ENCODE data around the gene GABRG3.
"Not testable (repeated sequence)": the region's sequence is repeated elsewhere in the genome, so short reads cannot be mapped to it uniquely, and the experiment has no call there.

Gene GABRG3

DNA sequence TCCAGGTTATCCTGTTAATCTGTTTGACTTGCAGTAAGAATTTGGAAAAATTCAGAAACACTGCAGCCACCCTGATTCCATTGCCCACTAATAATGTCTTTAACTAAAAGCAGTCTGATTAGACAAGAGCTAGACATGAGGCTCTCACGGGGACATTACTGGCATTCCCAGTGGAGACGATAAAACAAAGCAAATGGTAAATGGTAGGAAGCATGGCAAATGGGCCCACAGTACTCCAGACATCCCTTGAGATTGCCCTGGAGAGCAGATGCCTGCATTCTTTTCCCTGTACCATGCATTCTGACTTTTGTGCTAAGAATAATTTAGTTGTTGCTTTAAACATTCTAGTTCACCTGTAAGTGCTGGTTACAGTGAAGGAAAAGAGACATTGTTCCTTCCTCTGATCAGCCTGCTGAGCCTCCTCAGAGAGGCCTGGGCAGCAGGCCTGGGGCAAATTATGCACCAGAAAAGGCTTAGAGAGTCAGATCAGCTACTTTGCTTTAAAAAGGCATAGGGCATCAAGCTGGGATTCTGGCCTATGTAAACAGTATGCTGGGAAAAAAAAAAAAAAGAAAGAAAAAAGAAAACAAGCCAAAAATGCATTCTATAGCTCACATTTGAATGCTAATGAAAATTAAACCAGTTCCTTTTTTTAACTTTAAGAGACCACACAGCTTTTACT, 204.6 kb downstream of the GABRG3 start:
- no peaks in the 10 kb centered on the region for H3K27me3 ChIP-seq (ENCODE audit: insufficient read depth, low read length)
- peaks cover 12% of the 10 kb centered on the region; the same call in 1 of the 2 replicates for H3K4me1 ChIP-seq (ENCODE audit: insufficient read depth, low read length)
- peaks cover 20% of the 10 kb centered on the region for H3K9me3 ChIP-seq (ENCODE audit: insufficient read depth, low read depth, low read length)
- no peak overlapping the region for H3K4me3 ChIP-seq (ENCODE audit: low read length)
- peak overlapping the region; percentile 82; the same call in 1 of the 2 replicates for H3K27ac ChIP-seq (ENCODE audit: low read depth, low read length)
- H3K9ac ChIP-seq (ENCODE audit: low read depth, low read length) = peak overlapping the region; percentile 44; the same call in 1 of the 2 replicates
- WGBS = 42% methylated on average over 2 of the region's 2 CpGs
- peaks cover 2% of the 10 kb centered on the region; the same call in 1 of the 2 replicates for H3K36me3 ChIP-seq (ENCODE audit: insufficient read depth, low read length)

DNA sequence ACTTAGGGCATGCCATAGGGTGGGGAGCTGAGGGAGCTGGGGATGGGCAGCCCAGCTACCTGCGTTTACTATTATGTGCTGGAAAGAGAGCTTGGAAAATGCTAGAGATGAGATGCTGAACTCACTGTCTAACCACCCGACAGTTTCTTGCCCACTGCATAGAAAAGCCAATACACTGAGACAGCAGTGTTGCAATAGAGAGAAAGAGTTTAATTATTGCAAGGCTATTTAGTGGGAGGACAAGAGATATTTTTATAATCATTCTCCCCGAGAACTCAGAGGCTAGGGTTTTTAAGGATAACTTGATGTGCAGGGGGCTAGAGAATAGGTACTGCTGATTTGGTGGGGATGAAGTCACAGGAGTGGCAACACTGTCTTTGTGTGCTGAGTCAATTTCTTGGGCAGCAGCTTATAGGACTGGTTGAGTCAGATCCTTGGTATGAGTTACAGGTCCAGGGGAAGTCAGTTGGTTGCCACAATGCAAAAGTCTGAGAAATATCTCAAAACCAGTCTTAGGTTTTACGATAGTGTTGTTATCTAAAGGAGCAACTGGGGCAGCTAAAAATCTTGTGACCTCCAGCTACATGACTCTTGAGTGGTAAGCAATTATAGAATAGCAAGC, 205.9 kb downstream of the GABRG3 start:
- Histone ChIP-seq H3K36me3 (ENCODE audit: insufficient read depth, low read length) (peaks cover 2% of the 10 kb centered on the region; the same call in 1 of the 2 replicates), H3K27me3 (ENCODE audit: insufficient read depth, low read length) (no peaks in the 10 kb centered on the region), H3K27ac (ENCODE audit: low read depth, low read length) (peak overlapping the region; percentile 83; the same call in 1 of the 2 replicates), H3K9ac (ENCODE audit: low read depth, low read length) (no peak overlapping the region), H3K4me1 (ENCODE audit: insufficient read depth, low read length) (peaks cover 12% of the 10 kb centered on the region; the same call in 1 of the 2 replicates), H3K9me3 (ENCODE audit: insufficient read depth, low read depth, low read length) (peaks cover 20% of the 10 kb centered on the region), H3K4me3 (ENCODE audit: low read length) (no peak overlapping the region; the same call in 1 of the 2 replicates)
- over 99% methylated on average over 4 of the region's 4 CpGs for WGBS

DNA sequence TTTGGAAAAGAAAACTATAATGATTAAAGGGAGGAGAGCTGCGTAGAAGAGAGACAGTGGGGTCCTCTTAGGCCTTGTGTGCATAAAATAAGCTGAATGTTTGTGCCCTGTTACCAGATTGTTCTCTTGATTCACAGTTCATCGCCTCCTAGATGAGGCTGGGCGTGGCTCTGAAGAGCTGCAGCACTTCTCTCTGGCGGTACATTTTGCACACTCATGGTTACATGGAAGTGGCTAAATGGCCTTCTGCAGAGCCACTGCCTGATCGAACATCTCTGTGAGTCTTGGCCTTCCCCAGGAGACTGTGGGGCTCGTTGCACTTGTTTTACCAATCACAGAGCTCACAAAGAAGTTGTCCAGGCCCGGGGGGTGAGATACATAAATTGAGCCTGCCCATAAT, 208.8 kb downstream of the GABRG3 start:
- H3K36me3 ChIP-seq (ENCODE audit: insufficient read depth, low read length) = peaks cover 2% of the 10 kb centered on the region; the same call in 1 of the 2 replicates
- no peak overlapping the region for H3K4me3 ChIP-seq (ENCODE audit: low read length)
- H3K9ac ChIP-seq (ENCODE audit: low read depth, low read length) = no peak overlapping the region
- H3K4me1 ChIP-seq (ENCODE audit: insufficient read depth, low read length) = peaks cover 16% of the 10 kb centered on the region; the same call in 1 of the 2 replicates
- no peak overlapping the region for H3K27ac ChIP-seq (ENCODE audit: low read depth, low read length)
- 88% methylated on average over 7 of the region's 7 CpGs for WGBS
- no peaks in the 10 kb centered on the region for H3K27me3 ChIP-seq (ENCODE audit: insufficient read depth, low read length)
- H3K9me3 ChIP-seq (ENCODE audit: insufficient read depth, low read depth, low read length) = peaks cover 20% of the 10 kb centered on the region

DNA sequence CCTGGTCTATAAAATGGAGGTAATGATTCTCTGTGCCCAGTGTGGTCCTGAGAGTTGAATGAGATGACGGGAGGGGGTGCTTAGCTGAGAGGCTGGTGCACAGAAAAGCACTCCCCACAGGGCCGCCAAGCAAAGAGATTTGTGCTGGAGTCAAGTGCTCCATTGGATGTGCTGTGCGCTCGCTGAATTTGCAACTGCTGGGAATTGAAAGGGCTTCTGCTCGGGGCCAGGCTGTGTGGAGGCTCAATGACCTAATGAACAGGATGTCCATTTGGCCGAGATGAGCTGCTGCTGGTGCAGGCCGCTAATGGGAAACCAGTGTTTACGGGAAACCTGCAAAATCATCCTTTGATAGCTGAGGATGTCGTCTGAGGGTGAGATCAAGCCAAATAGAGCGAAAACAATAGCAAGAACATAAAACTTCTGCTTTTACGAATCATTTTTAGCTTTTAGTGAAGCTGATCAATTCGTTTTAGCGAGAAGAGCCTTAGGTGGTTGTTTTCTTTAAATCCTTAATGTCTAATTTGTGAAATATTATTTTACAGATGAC, 211.7 kb downstream of the GABRG3 start:
- 92% methylated on average over 13 of the region's 13 CpGs for WGBS

DNA sequence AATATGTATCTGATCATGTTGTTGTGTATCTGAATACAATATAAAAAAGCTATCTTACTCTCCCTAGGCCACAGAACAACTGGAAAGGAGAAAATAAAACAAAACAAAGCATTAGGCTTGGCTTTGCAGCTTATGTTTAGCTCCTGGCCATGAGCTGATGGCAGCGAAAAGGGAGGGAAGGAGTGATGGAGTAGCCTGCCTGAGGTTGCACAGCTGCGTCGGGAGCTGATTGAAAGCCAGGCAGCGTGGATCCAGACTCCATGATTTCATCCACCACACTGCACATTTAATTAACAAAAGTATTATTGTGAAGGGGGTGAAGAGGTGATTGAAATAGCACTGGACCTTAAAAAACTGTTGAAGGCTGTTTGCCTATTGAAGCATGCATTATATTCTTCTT, 212.2 kb downstream of the GABRG3 start:
- no peak overlapping the region for H3K9ac ChIP-seq (ENCODE audit: low read depth, low read length)
- 91% methylated on average over 3 of the region's 4 CpGs for WGBS
- 0 out of 2 replicates have a peak, but pooled peaks cover 8% of the 10 kb centered on the region for H3K4me1 ChIP-seq (ENCODE audit: insufficient read depth, low read length)
- H3K36me3 ChIP-seq (ENCODE audit: insufficient read depth, low read length) = no peaks in the 10 kb centered on the region
- H3K4me3 ChIP-seq (ENCODE audit: low read length) = no peak overlapping the region
- no peaks in the 10 kb centered on the region for H3K27me3 ChIP-seq (ENCODE audit: insufficient read depth, low read length)
- H3K9me3 ChIP-seq (ENCODE audit: insufficient read depth, low read depth, low read length) = 0 out of 2 replicates have a peak, but pooled peaks cover 3% of the 10 kb centered on the region
- no peak overlapping the region for H3K27ac ChIP-seq (ENCODE audit: low read depth, low read length)

More for the DNA sequence above, 211.7 kb downstream of the GABRG3 start:
- Histone ChIP-seq H3K9me3 (ENCODE audit: insufficient read depth, low read depth, low read length) (peaks cover 8% of the 10 kb centered on the region), H3K27me3 (ENCODE audit: insufficient read depth, low read length) (no peaks in the 10 kb centered on the region), H3K9ac (ENCODE audit: low read depth, low read length) (no peak overlapping the region), H3K4me3 (ENCODE audit: low read length) (no peak overlapping the region), H3K4me1 (ENCODE audit: insufficient read depth, low read length) (0 out of 2 replicates have a peak, but pooled peaks cover 8% of the 10 kb centered on the region), H3K27ac (ENCODE audit: low read depth, low read length) (no peak overlapping the region), H3K36me3 (ENCODE audit: insufficient read depth, low read length) (no peaks in the 10 kb centered on the region)

DNA sequence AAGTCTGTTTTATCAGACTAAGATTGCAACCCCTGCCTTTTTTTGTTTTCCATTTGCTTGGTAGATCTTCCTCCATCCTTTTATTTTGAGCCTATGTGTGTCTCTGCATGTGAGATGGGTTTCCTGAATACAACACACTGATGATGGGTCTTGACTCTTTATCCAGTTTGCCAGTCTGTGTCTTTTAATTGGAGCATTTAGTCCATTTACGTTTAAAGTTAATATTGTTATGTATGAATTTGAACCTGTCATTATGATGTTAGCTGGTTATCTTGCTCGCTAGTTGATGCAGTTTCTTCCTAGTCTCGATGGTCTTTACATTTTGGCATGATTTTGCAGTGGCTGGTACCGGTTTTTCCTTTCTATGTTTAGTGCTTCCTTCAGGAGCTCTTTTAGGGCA, 220.5 kb downstream of the GABRG3 start:
- H3K27me3 ChIP-seq (ENCODE audit: insufficient read depth, low read length); H3K4me3 ChIP-seq (ENCODE audit: low read length); H3K9ac ChIP-seq (ENCODE audit: low read depth, low read length); H3K27ac ChIP-seq (ENCODE audit: low read depth, low read length); H3K36me3 ChIP-seq (ENCODE audit: insufficient read depth, low read length); H3K4me1 ChIP-seq (ENCODE audit: insufficient read depth, low read length): not testable (repeated sequence)
- WGBS = 100% methylated on average over 3 of the region's 4 CpGs
- peaks cover 13% of the 10 kb centered on the region for H3K9me3 ChIP-seq (ENCODE audit: insufficient read depth, low read depth, low read length)

DNA sequence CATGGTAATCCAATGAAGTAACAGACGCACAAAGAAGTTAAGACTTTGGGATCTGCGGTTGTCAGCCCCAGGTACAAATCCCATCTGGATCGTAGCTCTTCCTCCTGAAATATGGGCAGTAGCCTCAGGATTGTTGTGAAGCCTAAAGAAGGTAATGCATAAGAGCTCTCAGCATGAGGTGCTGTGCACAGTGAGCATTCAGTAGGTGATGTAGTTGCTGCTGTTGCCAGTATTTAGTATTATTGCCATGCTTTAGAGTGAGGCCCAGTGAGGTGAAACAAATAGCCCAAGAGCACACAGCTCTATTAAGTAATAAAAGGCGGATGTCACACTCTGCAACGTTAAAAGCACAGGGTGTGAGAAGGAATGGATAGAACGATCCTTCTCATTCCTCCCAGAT, 225.7 kb downstream of the GABRG3 start:
- H3K27ac ChIP-seq (ENCODE audit: low read depth, low read length) = no peak overlapping the region
- no peaks in the 10 kb centered on the region for H3K36me3 ChIP-seq (ENCODE audit: insufficient read depth, low read length)
- H3K9me3 ChIP-seq (ENCODE audit: insufficient read depth, low read depth, low read length) = peaks cover 10% of the 10 kb centered on the region
- no peak overlapping the region for H3K9ac ChIP-seq (ENCODE audit: low read depth, low read length)
- no peaks in the 10 kb centered on the region for H3K27me3 ChIP-seq (ENCODE audit: insufficient read depth, low read length)
- H3K4me3 ChIP-seq (ENCODE audit: low read length) = no peak overlapping the region
- H3K4me1 ChIP-seq (ENCODE audit: insufficient read depth, low read length) = no peaks in the 10 kb centered on the region
- WGBS = 97% methylated on average over 4 of the region's 6 CpGs

DNA sequence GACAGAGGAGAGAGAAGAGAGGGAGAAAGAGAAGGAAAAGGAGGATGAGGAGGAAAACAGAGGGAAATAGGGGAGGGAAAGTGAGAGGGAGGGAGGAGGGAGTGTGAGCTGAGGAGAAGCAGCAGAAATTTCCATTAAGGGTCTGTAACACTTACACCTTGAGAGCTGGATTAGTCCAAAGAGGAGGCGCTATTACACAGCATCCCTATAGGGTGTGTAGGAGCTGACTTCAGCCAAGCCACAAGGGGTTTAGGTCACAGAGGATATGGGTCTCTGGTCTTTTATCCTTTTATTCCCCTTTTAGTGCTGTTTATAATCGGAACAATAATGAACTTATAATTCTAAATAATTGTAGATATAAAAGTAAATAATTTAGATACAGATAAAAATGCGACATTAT, 230.4 kb downstream of the GABRG3 start:
- WGBS = 67% methylated on average over 1 of the region's 3 CpGs
- H3K9ac ChIP-seq (ENCODE audit: low read depth, low read length) = no peak overlapping the region
- H3K4me1 ChIP-seq (ENCODE audit: insufficient read depth, low read length) = no peaks in the 10 kb centered on the region
- H3K27ac ChIP-seq (ENCODE audit: low read depth, low read length) = no peak overlapping the region
- H3K4me3 ChIP-seq (ENCODE audit: low read length) = no peak overlapping the region
- no peaks in the 10 kb centered on the region for H3K36me3 ChIP-seq (ENCODE audit: insufficient read depth, low read length)
- no peaks in the 10 kb centered on the region for H3K9me3 ChIP-seq (ENCODE audit: insufficient read depth, low read depth, low read length)
- H3K27me3 ChIP-seq (ENCODE audit: insufficient read depth, low read length) = no peaks in the 10 kb centered on the region

DNA sequence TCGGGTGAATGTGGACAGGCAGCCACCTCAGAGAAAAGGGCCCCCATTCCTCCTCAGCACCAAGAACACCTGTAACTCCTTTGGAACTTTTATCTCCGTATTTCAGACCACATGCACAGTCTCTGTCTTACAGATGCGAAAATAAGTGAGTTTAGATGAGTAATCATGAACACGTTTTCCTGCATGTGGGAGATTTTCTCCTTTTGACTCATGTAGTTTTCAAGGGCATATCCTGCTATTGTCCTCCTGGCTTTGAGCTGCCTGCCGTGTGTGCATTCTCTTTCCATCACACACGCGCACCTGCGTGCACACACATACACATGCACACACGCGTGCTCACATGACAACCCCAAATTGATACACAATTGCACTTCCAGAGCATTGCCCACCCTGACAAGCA, 239.2 kb downstream of the GABRG3 start:
- WGBS = 92% methylated on average over 10 of the region's 10 CpGs
- Histone ChIP-seq H3K4me3 (ENCODE audit: low read length) (no peak overlapping the region), H3K36me3 (ENCODE audit: insufficient read depth, low read length) (no peaks in the 10 kb centered on the region), H3K9me3 (ENCODE audit: insufficient read depth, low read depth, low read length) (no peaks in the 10 kb centered on the region; the same call in 1 of the 2 replicates), H3K9ac (ENCODE audit: low read depth, low read length) (no peak overlapping the region), H3K27ac (ENCODE audit: low read depth, low read length) (no peak overlapping the region), H3K4me1 (ENCODE audit: insufficient read depth, low read length) (no peaks in the 10 kb centered on the region), H3K27me3 (ENCODE audit: insufficient read depth, low read length) (no peaks in the 10 kb centered on the region)

DNA sequence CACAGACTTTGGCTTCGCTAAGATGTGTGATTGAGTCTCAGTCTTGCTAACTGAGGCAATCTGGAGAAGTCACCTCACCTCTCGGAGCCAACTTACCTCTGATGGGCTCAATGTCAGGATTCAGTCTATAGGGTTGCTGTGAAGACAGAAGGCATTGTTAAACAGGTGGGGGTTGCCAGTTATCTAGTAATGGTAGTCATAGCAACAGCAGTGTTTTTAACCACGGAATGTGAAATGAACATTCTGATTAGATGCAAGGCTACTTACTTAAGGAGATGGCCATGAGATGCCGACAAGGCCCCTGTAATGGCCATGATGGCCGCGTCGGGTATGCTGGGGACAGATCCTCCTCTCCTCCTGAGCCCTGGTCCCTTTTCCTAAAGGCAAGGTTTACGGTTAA, 243.1 kb downstream of the GABRG3 start:
- 89% methylated on average over 8 of the region's 8 CpGs for WGBS

DNA sequence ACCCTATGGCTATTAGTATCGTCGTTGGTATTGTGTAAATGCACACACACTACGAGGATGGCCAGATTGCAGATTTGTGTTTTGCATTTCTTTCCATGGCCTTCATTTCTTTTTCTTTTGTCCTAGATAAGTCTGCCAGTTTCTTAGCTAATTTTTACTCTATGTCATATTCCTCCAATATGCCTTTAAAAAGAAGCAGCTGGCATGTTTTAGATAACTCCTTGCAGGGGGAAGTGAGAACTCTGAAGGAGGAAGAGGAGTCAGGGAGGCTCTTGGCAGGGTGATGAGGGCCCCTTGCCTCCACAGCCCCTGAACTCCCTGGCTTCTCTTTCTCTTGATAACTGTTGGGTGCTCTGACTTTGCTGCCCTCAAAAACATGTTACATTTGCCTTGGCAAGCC, 244.0 kb downstream of the GABRG3 start:
- H3K9me3 ChIP-seq (ENCODE audit: insufficient read depth, low read depth, low read length) = no peaks in the 10 kb centered on the region; the same call in 1 of the 2 replicates
- H3K4me3 ChIP-seq (ENCODE audit: low read length) = no peak overlapping the region
- no peak overlapping the region for H3K9ac ChIP-seq (ENCODE audit: low read depth, low read length)
- WGBS = 93% methylated on average over 3 of the region's 3 CpGs
- H3K27me3 ChIP-seq (ENCODE audit: insufficient read depth, low read length) = no peaks in the 10 kb centered on the region
- no peaks in the 10 kb centered on the region for H3K4me1 ChIP-seq (ENCODE audit: insufficient read depth, low read length)
- no peak overlapping the region for H3K27ac ChIP-seq (ENCODE audit: low read depth, low read length)
- H3K36me3 ChIP-seq (ENCODE audit: insufficient read depth, low read length) = no peaks in the 10 kb centered on the region

More for the DNA sequence above, 243.1 kb downstream of the GABRG3 start:
- H3K4me3 ChIP-seq (ENCODE audit: low read length) = no peak overlapping the region
- H3K36me3 ChIP-seq (ENCODE audit: insufficient read depth, low read length) = no peaks in the 10 kb centered on the region
- no peaks in the 10 kb centered on the region for H3K27me3 ChIP-seq (ENCODE audit: insufficient read depth, low read length)
- H3K27ac ChIP-seq (ENCODE audit: low read depth, low read length) = no peak overlapping the region
- no peak overlapping the region for H3K9ac ChIP-seq (ENCODE audit: low read depth, low read length)
- no peaks in the 10 kb centered on the region; the same call in 1 of the 2 replicates for H3K9me3 ChIP-seq (ENCODE audit: insufficient read depth, low read depth, low read length)
- H3K4me1 ChIP-seq (ENCODE audit: insufficient read depth, low read length) = no peaks in the 10 kb centered on the region

Data from HUES64 (cell line).